ENCODE data around the gene PTGER3.

DNA sequence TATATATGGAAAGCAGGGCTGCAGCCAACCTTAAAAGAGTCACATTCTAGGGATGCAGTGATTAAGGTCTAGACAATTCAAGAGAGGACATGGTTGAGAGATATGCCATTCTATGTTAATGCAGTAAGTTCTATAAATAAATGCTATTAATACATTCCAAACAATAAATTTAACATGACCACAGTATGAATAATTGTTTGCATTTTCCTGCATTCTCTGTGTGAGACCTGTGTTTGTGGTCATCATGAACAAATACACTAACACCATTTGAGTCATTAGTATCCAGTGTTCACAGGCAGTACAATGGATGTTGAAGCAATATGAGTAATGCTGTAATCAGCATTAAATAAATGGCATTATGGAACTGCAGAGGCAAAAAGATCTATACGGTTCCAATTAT is 38.7 kb upstream of the PTGER3 start:
- TF ChIP-seq, protein P1, sequence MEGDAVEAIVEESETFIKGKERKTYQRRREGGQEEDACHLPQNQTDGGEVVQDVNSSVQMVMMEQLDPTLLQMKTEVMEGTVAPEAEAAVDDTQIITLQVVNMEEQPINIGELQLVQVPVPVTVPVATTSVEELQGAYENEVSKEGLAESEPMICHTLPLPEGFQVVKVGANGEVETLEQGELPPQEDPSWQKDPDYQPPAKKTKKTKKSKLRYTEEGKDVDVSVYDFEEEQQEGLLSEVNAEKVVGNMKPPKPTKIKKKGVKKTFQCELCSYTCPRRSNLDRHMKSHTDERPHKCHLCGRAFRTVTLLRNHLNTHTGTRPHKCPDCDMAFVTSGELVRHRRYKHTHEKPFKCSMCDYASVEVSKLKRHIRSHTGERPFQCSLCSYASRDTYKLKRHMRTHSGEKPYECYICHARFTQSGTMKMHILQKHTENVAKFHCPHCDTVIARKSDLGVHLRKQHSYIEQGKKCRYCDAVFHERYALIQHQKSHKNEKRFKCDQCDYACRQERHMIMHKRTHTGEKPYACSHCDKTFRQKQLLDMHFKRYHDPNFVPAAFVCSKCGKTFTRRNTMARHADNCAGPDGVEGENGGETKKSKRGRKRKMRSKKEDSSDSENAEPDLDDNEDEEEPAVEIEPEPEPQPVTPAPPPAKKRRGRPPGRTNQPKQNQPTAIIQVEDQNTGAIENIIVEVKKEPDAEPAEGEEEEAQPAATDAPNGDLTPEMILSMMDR (IDR thresholded peaks at IDR 0.05 in 4 of 5, conservative IDR thresholded peaks at IDR 0.05 in 1 of 5), result no peak
- no peak for TF ChIP-seq POLR2A (IDR thresholded peaks at IDR 0.05)

Data from gastrocnemius medialis (tissue), 4 donors.